OCI-LY1 (cell line): Measurements from ENCODE around the gene VSIG10.

Experiments
- EZH2 ChIP-seq: fragments of 200-600 bp; sonication (generic), shearing (Covaris generic); IDR thresholded peaks from 2 replicates; pipeline ENCODE4 v1.8.0; 2017; ENCODE audit warnings: borderline replicate concordance, mixed run types, mild to moderate bottlenecking, antibody characterized with exemption, low read length, moderate library complexity, mixed read lengths
- TF ChIP-seq, protein P1 (sequence below): fragments of 200-600 bp; sonication (generic), shearing (Covaris generic); IDR thresholded peaks from 2 replicates; pipeline ENCODE4 v1.5.1; 2017; ENCODE audit warnings: mild to moderate bottlenecking, antibody characterized with exemption, low read length, moderate library complexity, mixed read lengths

DNA sequence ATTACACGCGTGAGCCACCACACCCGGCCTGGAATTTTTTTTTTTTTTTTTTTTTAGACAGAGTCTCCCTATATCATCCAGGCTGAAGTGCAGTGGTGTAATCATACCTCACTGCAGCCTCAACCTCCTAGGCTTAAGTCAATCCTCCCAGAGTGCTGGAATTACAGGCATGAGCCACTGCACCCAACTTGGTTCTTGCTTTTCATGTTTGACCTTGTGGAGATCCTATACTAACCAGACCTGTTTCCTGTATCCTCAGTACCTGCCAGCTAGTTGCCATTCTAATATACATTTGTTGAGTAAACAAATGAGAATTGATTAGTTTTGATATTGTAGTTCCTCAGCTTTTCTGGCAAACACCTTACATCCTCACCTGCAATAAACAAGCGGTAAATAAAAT, 3.2 kb upstream of the VSIG10 start:
- TF ChIP-seq EZH2: no peak
- TF ChIP-seq, protein P1, sequence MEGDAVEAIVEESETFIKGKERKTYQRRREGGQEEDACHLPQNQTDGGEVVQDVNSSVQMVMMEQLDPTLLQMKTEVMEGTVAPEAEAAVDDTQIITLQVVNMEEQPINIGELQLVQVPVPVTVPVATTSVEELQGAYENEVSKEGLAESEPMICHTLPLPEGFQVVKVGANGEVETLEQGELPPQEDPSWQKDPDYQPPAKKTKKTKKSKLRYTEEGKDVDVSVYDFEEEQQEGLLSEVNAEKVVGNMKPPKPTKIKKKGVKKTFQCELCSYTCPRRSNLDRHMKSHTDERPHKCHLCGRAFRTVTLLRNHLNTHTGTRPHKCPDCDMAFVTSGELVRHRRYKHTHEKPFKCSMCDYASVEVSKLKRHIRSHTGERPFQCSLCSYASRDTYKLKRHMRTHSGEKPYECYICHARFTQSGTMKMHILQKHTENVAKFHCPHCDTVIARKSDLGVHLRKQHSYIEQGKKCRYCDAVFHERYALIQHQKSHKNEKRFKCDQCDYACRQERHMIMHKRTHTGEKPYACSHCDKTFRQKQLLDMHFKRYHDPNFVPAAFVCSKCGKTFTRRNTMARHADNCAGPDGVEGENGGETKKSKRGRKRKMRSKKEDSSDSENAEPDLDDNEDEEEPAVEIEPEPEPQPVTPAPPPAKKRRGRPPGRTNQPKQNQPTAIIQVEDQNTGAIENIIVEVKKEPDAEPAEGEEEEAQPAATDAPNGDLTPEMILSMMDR: no peak
